A673 (cell line): Measurements from ENCODE around the gene KIF26B. TPM values are rescaled to one million over a fixed set of nuclear protein-coding genes. Genes with fewer than 3 reads are reported as not detected.

ENCODE experiments used
- BruUV-seq: library from RNA; stranded (reverse); fragments of 400-500 nt; replicated peaks from 2 replicates; lab custom pipeline; 2021; lab: Mats Ljungman, UMichigan
- CTCF ChIA-PET: fragments of 300-600 bp; sonication (Branson Sonifier 250); formaldehyde crosslinking; loops from one replicate; lab custom pipeline; 2022; ENCODE audit warnings: antibody characterized with exemption; lab: Charles Lee
- POLR2A ChIA-PET: fragments of 300-600 bp; sonication (Branson Sonifier 250); formaldehyde crosslinking; loops from one replicate; lab custom pipeline; 2022; ENCODE audit warnings: antibody characterized with exemption; ENCODE audit not compliant: low non-redundant PET; lab: Charles Lee
- DNase-seq: peaks from one replicate; pipeline ENCODE4 v3.0.0-alpha.2; 2015; ENCODE audit warnings: low spot score
- H3K27ac ChIP-seq: fragments of 200-600 bp; sonication (generic); 2 replicates; pipeline ENCODE4 v1.5.1; 2016; ENCODE audit warnings: mixed run types, low read depth, mild to moderate bottlenecking, mixed read lengths, antibody characterized with exemption, low read length; ENCODE audit not compliant: poor library complexity, severe bottlenecking
- H3K27me3 ChIP-seq: fragments of 200-600 bp; sonication (generic); replicated peaks from 2 replicates; pipeline ENCODE4 v1.6.1; 2017; ENCODE audit warnings: mixed run types, low read depth, mild to moderate bottlenecking, mixed read lengths, antibody characterized with exemption, low read length; ENCODE audit not compliant: insufficient read depth, poor library complexity
- H3K36me3 ChIP-seq: fragments of 200-600 bp; sonication (generic); 2 replicates; pipeline ENCODE4 v1.6.1; 2016; ENCODE audit warnings: mixed run types, mild to moderate bottlenecking, mixed read lengths, antibody characterized with exemption, low read length; ENCODE audit not compliant: insufficient read depth, poor library complexity, severe bottlenecking
- H3K4me1 ChIP-seq: fragments of 200-600 bp; sonication (generic); 2 replicates; pipeline ENCODE4 v1.6.1; 2017; ENCODE audit warnings: mixed run types, mild to moderate bottlenecking, mixed read lengths, antibody characterized with exemption, low read length; ENCODE audit not compliant: insufficient read depth, poor library complexity, severe bottlenecking
- H3K4me3 ChIP-seq: fragments of 200-600 bp; sonication (generic); 2 replicates; pipeline ENCODE4 v1.5.1; 2016; ENCODE audit warnings: low read depth, mixed run types, mild to moderate bottlenecking, mixed read lengths, low read length; ENCODE audit not compliant: poor library complexity, severe bottlenecking
- H3K9me3 ChIP-seq: fragments of 200-600 bp; sonication (generic); 2 replicates; pipeline ENCODE4 v1.6.1; 2016; ENCODE audit warnings: mixed run types, low read depth, mild to moderate bottlenecking, mixed read lengths, antibody characterized with exemption, low read length; ENCODE audit not compliant: poor library complexity, severe bottlenecking
- CTCF ChIP-seq: fragments of 300-800, 200-600 bp; sonication (generic); conservative IDR thresholded peaks from 2 replicates; pipeline ENCODE4 v1.5.1; 2017; ENCODE audit warnings: low read depth, mild to moderate bottlenecking, antibody characterized with exemption, low read length, moderate library complexity, mixed read lengths
- EZH2 ChIP-seq: fragments of 200-600 bp; sonication (generic); IDR thresholded peaks from 2 replicates; pipeline ENCODE4 v1.6.1; 2017; ENCODE audit warnings: borderline replicate concordance, low read depth, mild to moderate bottlenecking, mixed read lengths, antibody characterized with exemption, low read length; ENCODE audit not compliant: poor library complexity, severe bottlenecking
- intact Hi-C: fragments of 100-400 bp; cut with micrococcal nuclease; formaldehyde crosslinking; loops from one replicate; pipeline ENCODE4 v1.10.0; 2022; ENCODE audit not compliant: unreplicated experiment
- total RNA-seq: library from RNA; stranded (reverse); gene quantifications from 2 replicates; pipeline ENCODE4 v1.2.3, GENCODE V29; 2021

KIF26B gene
- total RNA-seq, 1 experiment from 2014 or later: not detected

- Histone ChIP-seq H3K27ac (no peak overlapping the region), H3K27me3 (no peaks in the 10 kb centered on the region), H3K36me3 (no peaks in the 10 kb centered on the region), H3K4me3 (no peak overlapping the region), H3K4me1 (no peaks in the 10 kb centered on the region), H3K9me3 (no peaks in the 10 kb centered on the region)
- no peak for TF ChIP-seq CTCF
- no peak for TF ChIP-seq EZH2
- DNase-seq: no peak
- ChIA-PET CTCF (no interaction called here), POLR2A (no interaction called here)
- no TSS peak for BruUV-seq
- intact Hi-C loops: no loop called here
Measured at GRCh38 chr1:245124644-245125043, 30.1 kb upstream of the KIF26B start.

- no peak overlapping the region for H3K4me3 ChIP-seq
- H3K4me1 ChIP-seq: no peaks in the 10 kb centered on the region
- CTCF ChIA-PET: no interaction called here
- intact Hi-C loops: no loop called here
- no peak for DNase-seq
- H3K9me3 ChIP-seq: no peaks in the 10 kb centered on the region
- no peaks in the 10 kb centered on the region for H3K36me3 ChIP-seq
- BruUV-seq: no TSS peak
- POLR2A ChIA-PET: no interaction called here
- no peaks in the 10 kb centered on the region for H3K27me3 ChIP-seq
- no peak overlapping the region for H3K27ac ChIP-seq
- TF ChIP-seq EZH2: no peak
- TF ChIP-seq CTCF: no peak
Measured at GRCh38 chr1:245126530-245126929, 28.3 kb upstream of the KIF26B start.

DNA sequence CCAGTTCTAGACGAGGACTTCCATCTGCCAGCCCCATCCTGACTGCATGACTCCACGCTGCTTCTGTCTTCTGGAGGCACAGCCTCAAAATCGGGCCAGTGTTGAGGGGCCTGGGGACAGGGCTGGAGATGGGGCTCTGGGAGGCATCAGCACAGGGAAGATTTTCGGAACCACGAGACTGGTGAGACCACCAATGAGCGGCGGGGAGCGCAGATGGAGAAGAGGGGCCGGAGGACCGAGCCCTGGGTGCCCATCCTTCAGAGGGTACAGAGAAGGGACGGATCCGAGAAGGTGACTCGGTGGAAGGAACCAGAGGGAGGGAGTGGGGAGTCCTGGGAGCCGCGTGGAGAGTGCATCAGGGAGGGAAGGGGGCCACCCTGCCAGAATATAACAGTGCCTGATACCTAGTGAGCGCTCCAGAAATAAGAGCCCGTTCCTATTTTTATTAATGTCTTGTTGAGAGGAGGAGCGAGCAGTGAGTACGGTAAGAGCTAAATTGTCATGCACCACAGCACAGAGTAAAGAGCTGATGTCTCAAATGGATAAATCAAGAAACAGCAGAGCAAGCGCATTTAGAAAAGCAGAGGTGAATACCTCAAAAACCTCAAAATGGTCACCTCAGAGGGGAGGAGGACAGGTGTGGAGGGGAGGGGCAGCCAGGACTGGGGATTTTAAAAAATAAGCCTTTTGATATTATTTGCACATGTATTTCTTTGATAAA lies 26.2 kb upstream of the KIF26B start:
- no TSS peak for BruUV-seq
- intact Hi-C loops: no loop called here
- no peak overlapping the region for H3K27ac ChIP-seq
- no peak overlapping the region for H3K4me3 ChIP-seq
- ChIA-PET POLR2A (no interaction called here), CTCF (no interaction called here)
- H3K4me1 ChIP-seq: no peaks in the 10 kb centered on the region
- no peaks in the 10 kb centered on the region for H3K27me3 ChIP-seq
- H3K36me3 ChIP-seq: no peaks in the 10 kb centered on the region
- no peak for TF ChIP-seq CTCF
- no peak for TF ChIP-seq EZH2
- no peaks in the 10 kb centered on the region for H3K9me3 ChIP-seq
- DNase-seq: no peak
